Thoracic aorta (tissue), 2 donors: ENCODE data around the gene GIGYF2. TPM values are rescaled to one million over a fixed set of nuclear protein-coding genes. Genes with fewer than 3 reads are reported as not detected.

Experiments used
- ATAC-seq: fragments of 150-250 bp; one replicate; pipeline ENCODE4 v1.8.0; 2017; ENCODE audit warnings: low read depth; ENCODE audit not compliant: insufficient number of reproducible peaks, low FRiP score
- DNase-seq: peaks from one replicate; pipeline ENCODE4 v3.0.0-alpha.2; 2020; ENCODE audit warnings: low spot score
- H3K27ac ChIP-seq, 2 donors: fragments of 200-600 bp; sonication (generic); 1 replicate in 1 of 2; 2 replicates in 1 of 2; pipeline ENCODE4 v1.5.1; 2016; ENCODE audit warnings: mild to moderate bottlenecking in 2 of 2, moderate library complexity in 2 of 2
- H3K27me3 ChIP-seq: fragments of 200-600 bp; sonication (generic); replicated peaks from 2 replicates; pipeline ENCODE4 v1.6.0; 2016; ENCODE audit warnings: mild to moderate bottlenecking; ENCODE audit not compliant: insufficient read depth
- H3K36me3 ChIP-seq: fragments of 200-600 bp; sonication (generic); one replicate; pipeline ENCODE4 v1.5.1; 2016
- H3K4me1 ChIP-seq, 2 donors: fragments of 200-600 bp; sonication (generic); 1 replicate in 1 of 2; 2 replicates in 1 of 2; pipeline versions ENCODE4 v1.5.1 to v1.6.0; 2016; ENCODE audit warnings: low read depth in 2 of 2, mild to moderate bottlenecking in 1 of 2; ENCODE audit not compliant: control insufficient read depth in 1 of 2
- H3K4me3 ChIP-seq: fragments of 200-600 bp; sonication (generic); 2 replicates; pipeline ENCODE4 v1.5.1; 2016; ENCODE audit warnings: mild to moderate bottlenecking
- H3K9me3 ChIP-seq: fragments of 200-600 bp; sonication (generic); 2 replicates; pipeline ENCODE4 v1.5.1; 2016
- CTCF ChIP-seq: fragments of 200-600 bp; sonication (generic); IDR thresholded peaks from one replicate; pipeline ENCODE4 v1.5.1; 2019; ENCODE audit warnings: antibody characterized with exemption
- total RNA-seq, 2 donors: library from RNA; depleted of rRNA; stranded (reverse); fragments of >200 nt; gene quantifications; one replicate each; pipeline versions ENCODE4 v1.1.0 to v1.2.3, GENCODE V29; 2016

GIGYF2 gene
- total RNA-seq, 2 donors from 2014 or later: 54.7 to 121 TPM

GRCh38 chr2:232879618-232880494, 182.7 kb downstream of the GIGYF2 start:
- TF ChIP-seq CTCF: no peak
- H3K36me3 ChIP-seq: no peaks in the 10 kb centered on the region
- DNase-seq: no peak
- H3K9me3 ChIP-seq: no peaks in the 10 kb centered on the region
- H3K4me1 ChIP-seq: peaks cover 3 to 11% of the 10 kb centered on the region in 2 donors
- no peak overlapping the region for H3K27ac ChIP-seq
- no peak overlapping the region for H3K4me3 ChIP-seq
- no peaks in the 10 kb centered on the region for H3K27me3 ChIP-seq
- ATAC-seq: no peak

DNA sequence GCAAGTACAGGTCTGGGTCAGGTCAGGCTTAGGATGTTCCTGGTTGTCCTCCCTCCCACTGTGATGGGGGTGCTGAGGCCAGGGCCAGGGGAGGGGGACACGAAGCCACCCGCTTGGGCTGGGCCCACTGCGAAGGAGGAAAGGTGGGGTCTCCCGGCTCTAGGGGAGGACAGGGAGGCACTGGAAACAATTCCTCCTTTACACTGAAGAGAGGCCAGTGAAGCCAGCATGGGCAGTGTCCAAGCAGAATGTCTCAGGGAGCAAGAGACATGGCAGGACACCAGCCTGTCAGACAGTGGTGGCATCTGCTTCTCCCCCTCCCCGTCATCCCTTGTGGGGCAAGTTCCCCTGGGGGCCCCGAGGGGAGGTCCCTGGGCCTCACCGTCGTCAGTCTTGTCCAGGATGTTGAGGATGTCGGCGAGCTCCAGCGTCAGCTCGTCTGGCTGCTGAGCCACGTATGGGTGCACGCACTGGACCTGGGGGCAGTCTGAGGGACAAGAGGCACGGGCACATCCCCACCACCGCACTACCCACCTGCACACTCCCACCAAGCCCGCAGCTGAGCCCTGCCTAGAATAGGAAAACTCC, 183.7 kb downstream of the GIGYF2 start:
- Histone ChIP-seq H3K4me1 (peaks cover 0 to 4% of the 10 kb centered on the region in 2 donors), H3K4me3 (no peak overlapping the region), H3K27ac (no peak overlapping the region), H3K36me3 (no peaks in the 10 kb centered on the region), H3K9me3 (no peaks in the 10 kb centered on the region), H3K27me3 (no peaks in the 10 kb centered on the region)
- DNase-seq (no peak), ATAC-seq (no peak)
- no peak for TF ChIP-seq CTCF

- DNase-seq (no peak), ATAC-seq (no peak)
- Histone ChIP-seq H3K27ac (no peak overlapping the region), H3K27me3 (no peaks in the 10 kb centered on the region), H3K9me3 (no peaks in the 10 kb centered on the region), H3K36me3 (no peaks in the 10 kb centered on the region), H3K4me3 (no peak overlapping the region), H3K4me1 (no peaks in the 10 kb centered on the region)
- no peak for TF ChIP-seq CTCF
These were observed 185.0 kb downstream of the GIGYF2 start for GRCh38 chr2:232882085-232882484.

DNA sequence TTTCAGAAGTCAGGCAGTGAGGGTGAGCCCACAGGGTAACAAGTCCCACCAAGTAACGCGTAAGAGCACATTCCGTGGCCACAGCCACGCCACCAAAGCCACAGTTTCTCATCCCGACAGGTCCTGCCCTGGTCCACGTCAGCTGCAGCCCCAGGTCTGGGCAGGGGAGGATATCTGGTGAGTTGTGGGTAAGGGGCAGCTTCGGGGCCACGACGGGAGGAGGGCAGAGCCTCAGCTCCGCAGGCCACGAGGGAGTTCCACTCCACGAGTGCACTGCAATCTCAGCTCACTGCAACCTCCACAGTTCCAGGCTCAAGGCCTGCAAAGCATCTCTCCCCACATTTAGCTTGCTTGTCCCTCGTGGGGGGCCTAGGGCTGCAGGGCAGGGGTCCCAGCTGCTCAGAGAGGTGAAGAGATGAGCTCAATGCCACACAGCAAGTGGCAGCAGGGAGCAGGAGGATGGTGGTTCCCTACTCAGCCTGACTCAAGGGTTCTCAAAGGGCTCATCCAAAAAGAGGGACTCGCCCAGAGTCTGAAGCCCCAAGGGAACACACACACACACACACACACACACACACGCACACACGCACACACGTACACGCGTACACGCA, 185.5 kb downstream of the GIGYF2 start:
- no peaks in the 10 kb centered on the region for H3K27me3 ChIP-seq
- ATAC-seq: no peak
- no peak for DNase-seq
- no peaks in the 10 kb centered on the region for H3K9me3 ChIP-seq
- no peak for TF ChIP-seq CTCF
- H3K4me3 ChIP-seq: no peak overlapping the region
- no peak overlapping the region for H3K27ac ChIP-seq
- H3K36me3 ChIP-seq: no peaks in the 10 kb centered on the region
- no peaks in the 10 kb centered on the region for H3K4me1 ChIP-seq

DNA sequence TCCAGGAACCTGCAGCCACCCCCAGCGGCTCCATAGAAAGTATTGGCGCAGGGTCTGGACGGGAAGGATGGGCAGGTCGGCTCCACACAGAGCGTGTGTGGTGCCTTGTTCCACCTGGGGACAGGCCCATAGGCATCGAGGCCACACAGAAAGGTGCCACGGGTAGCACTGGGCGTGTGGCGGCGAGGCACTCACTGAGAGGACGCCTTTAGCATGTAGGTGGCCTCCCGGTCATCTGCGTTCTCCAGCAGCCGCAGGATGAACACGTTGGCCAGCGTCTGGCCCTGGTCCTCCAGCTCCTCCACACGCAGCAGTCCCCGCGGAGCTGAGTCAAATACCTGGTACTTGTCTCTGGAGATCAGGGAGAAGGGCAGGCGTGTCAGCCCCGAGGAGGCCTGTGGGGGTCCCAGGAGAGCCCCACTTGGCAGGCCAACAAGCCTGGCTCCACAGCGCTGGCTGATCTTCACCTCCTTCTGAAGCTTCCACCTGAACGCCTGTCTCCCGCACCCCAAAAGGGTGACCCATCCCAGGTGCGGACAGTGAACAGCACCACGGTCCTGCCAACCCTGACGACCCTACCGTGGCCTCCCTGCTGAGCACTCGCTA, 186.1 kb downstream of the GIGYF2 start:
- no peak for DNase-seq
- H3K4me3 ChIP-seq: no peak overlapping the region
- H3K4me1 ChIP-seq: no peaks in the 10 kb centered on the region
- no peak for ATAC-seq
- H3K27ac ChIP-seq: no peak overlapping the region
- no peak for TF ChIP-seq CTCF
- no peaks in the 10 kb centered on the region for H3K9me3 ChIP-seq
- H3K36me3 ChIP-seq: no peaks in the 10 kb centered on the region
- H3K27me3 ChIP-seq: no peaks in the 10 kb centered on the region
